CD4-positive, alpha-beta T cell (primary cell): ENCODE measurements around the gene PHKB. TPM values are rescaled to one million over a fixed set of nuclear protein-coding genes. Genes with fewer than 3 reads are reported as not detected.

ENCODE experiments used
- ATAC-seq: fragments of 200-7000 bp; cut with Tn5 transposase; one replicate; pipeline ENCODE4 v1.10.0; 2022; ENCODE audit warnings: mild to moderate bottlenecking; ENCODE audit not compliant: poor library complexity
- CTCF ChIA-PET: fragments of 350-600 bp; sonication (Branson Sonifier 250); formaldehyde crosslinking; loops from one replicate; lab custom pipeline; 2021; ENCODE audit warnings: antibody characterized with exemption, inconsistent platforms; lab: Charles Lee
- POLR2A ChIA-PET: fragments of 350-600 bp; sonication (Branson Sonifier 250); formaldehyde crosslinking; loops from one replicate; lab custom pipeline; 2021; ENCODE audit warnings: antibody characterized with exemption, inconsistent platforms; lab: Charles Lee
- DNase-seq, 14 experiments: peaks; one replicate each; pipeline ENCODE4 v3.0.0-alpha.2; 2013 to 2020; ENCODE audit warnings: mixed read lengths in 2 of 14
- H3K27ac ChIP-seq, 2 donors: one replicate each; pipeline versions ENCODE4 v1.5.1 to v1.7.0; 2013; ENCODE audit warnings: low read length in 2 of 2, low read depth in 1 of 2, mild to moderate bottlenecking in 1 of 2
- H3K27me3 ChIP-seq, 2 experiments: 1 replicate in 1 of 2; 2 replicates in 1 of 2; pipeline versions ENCODE4 v1.6.1 to v1.7.0; 2013; ENCODE audit warnings: low read length in 2 of 2, control low read depth in 1 of 2, mild to moderate bottlenecking in 1 of 2, moderate library complexity in 1 of 2; ENCODE audit not compliant: insufficient read depth in 2 of 2, control insufficient read depth in 1 of 2
- H3K36me3 ChIP-seq: one replicate; pipeline ENCODE4 v1.6.1; 2013; ENCODE audit warnings: low read length, control low read depth; ENCODE audit not compliant: insufficient read depth
- H3K4me1 ChIP-seq: one replicate; pipeline ENCODE4 v1.6.1; 2013; ENCODE audit warnings: low read length, control low read depth; ENCODE audit not compliant: insufficient read depth
- H3K4me3 ChIP-seq: one replicate; pipeline ENCODE4 v1.5.1; 2013; ENCODE audit warnings: mild to moderate bottlenecking, low read length, moderate library complexity
- H3K9me3 ChIP-seq, 2 experiments: 1 replicate in 1 of 2; 2 replicates in 1 of 2; pipeline versions ENCODE4 v1.6.1 to v1.7.0; 2013; ENCODE audit warnings: low read length in 2 of 2, mild to moderate bottlenecking in 2 of 2, control low read depth in 1 of 2, moderate library complexity in 1 of 2; ENCODE audit not compliant: control insufficient read depth in 1 of 2, insufficient read depth in 1 of 2
- H3K27ac Mint-ChIP-seq: one replicate; pipeline ENCODE4 v1.8.0; 2020; ENCODE audit warnings: mixed read lengths
- H3K27me3 Mint-ChIP-seq: one replicate; pipeline ENCODE4 v1.8.0; 2021; ENCODE audit warnings: mixed read lengths
- H3K36me3 Mint-ChIP-seq: one replicate; pipeline ENCODE4 v1.8.0; 2021; ENCODE audit warnings: low read depth, mixed read lengths
- H3K4me1 Mint-ChIP-seq: one replicate; pipeline ENCODE4 v1.8.0; 2021; ENCODE audit warnings: low read depth, mixed read lengths
- H3K4me3 Mint-ChIP-seq: one replicate; pipeline ENCODE4 v1.8.0; 2020; ENCODE audit warnings: mild to moderate bottlenecking, mixed read lengths
- H3K9me3 Mint-ChIP-seq: one replicate; pipeline ENCODE4 v1.8.0; 2020; ENCODE audit warnings: mixed read lengths
- CTCF ChIP-seq: fragments of 200-600 bp; IDR thresholded peaks from one replicate; pipeline ENCODE4 v1.8.0; 2022; ENCODE audit warnings: antibody characterized with exemption, mild to moderate bottlenecking
- intact Hi-C, 2 experiments: fragments of 100-400 bp; cut with DNase I in 1 of 2; cut with micrococcal nuclease in 1 of 2; formaldehyde crosslinking; loops; one replicate each; pipeline versions ENCODE4 v1.15.1 to v1.9.0; 2023 to 2025; cut with DNase I, micrococcal nuclease
- total RNA-seq, 174 experiments: library from RNA in 2 of 174; stranded (reverse) in 2 of 174; gene quantifications; one replicate each; pipeline ENCODE4 v1.2.3 and lab custom pipeline; 2021 to 2026

Gene PHKB
- total RNA-seq, 2 experiments from 2014 or later, result 28.8 to 31.3 TPM

- H3K4me1 Mint-ChIP-seq, result peaks cover 5% of the 10 kb centered on the region
- ChIA-PET POLR2A (no interaction called here), CTCF (no interaction called here)
- ATAC-seq (no peak), DNase-seq (no peak)
- H3K27me3 ChIP-seq, result no peaks in the 10 kb centered on the region
- H3K36me3 ChIP-seq, result peaks cover 22% of the 10 kb centered on the region
- no peak overlapping the region for H3K4me3 Mint-ChIP-seq
- no peak overlapping the region for H3K4me3 ChIP-seq
- no peaks in the 10 kb centered on the region for H3K4me1 ChIP-seq
- no peak overlapping the region for H3K27ac Mint-ChIP-seq
- no peak overlapping the region for H3K27ac ChIP-seq
- peaks cover 0 to 10% of the 10 kb centered on the region in 2 experiments for H3K9me3 ChIP-seq
- no peaks in the 10 kb centered on the region for H3K9me3 Mint-ChIP-seq
- TF ChIP-seq CTCF, result no peak
- peaks cover 82% of the 10 kb centered on the region for H3K36me3 Mint-ChIP-seq
- H3K27me3 Mint-ChIP-seq, result no peaks in the 10 kb centered on the region
- intact Hi-C loops, result no loop called here
Observed at GRCh38 chr16:47640661-47641060, 179.5 kb downstream of the PHKB start.

GRCh38 chr16:47643323-47644000 lies 182.3 kb downstream of the PHKB start:
- H3K9me3 ChIP-seq, result no peaks in the 10 kb centered on the region
- CTCF ChIA-PET, result no interaction called here
- Mint-ChIP-seq H3K4me3 (no peak overlapping the region), H3K27ac (no peak overlapping the region), H3K27me3 (no peaks in the 10 kb centered on the region), H3K9me3 (no peaks in the 10 kb centered on the region), H3K4me1 (peaks cover 5% of the 10 kb centered on the region), H3K36me3 (peaks cover 76% of the 10 kb centered on the region)
- H3K4me3 ChIP-seq, result no peak overlapping the region
- peaks cover 26% of the 10 kb centered on the region for H3K36me3 ChIP-seq
- H3K27me3 ChIP-seq, result no peaks in the 10 kb centered on the region
- intact Hi-C loops, result no loop called here
- POLR2A ChIA-PET, result no interaction called here
- TF ChIP-seq CTCF, result no peak
- ATAC-seq (no peak), DNase-seq (peak in 2 of 14 experiments; percentile 2 to 49)
- H3K4me1 ChIP-seq, result no peaks in the 10 kb centered on the region
- H3K27ac ChIP-seq, result no peak overlapping the region

GRCh38 chr16:47644166-47644565 lies 183.0 kb downstream of the PHKB start:
- no peak for TF ChIP-seq CTCF
- no peaks in the 10 kb centered on the region for H3K4me1 ChIP-seq
- no peak overlapping the region for H3K27ac ChIP-seq
- H3K9me3 ChIP-seq, result no peaks in the 10 kb centered on the region
- DNase-seq (no peak), ATAC-seq (no peak)
- no peaks in the 10 kb centered on the region for H3K27me3 ChIP-seq
- H3K4me1 Mint-ChIP-seq, result peaks cover 5% of the 10 kb centered on the region
- POLR2A ChIA-PET, result no interaction called here
- no peaks in the 10 kb centered on the region for H3K27me3 Mint-ChIP-seq
- CTCF ChIA-PET, result no interaction called here
- H3K4me3 ChIP-seq, result no peak overlapping the region
- intact Hi-C loops, result no loop called here
- H3K27ac Mint-ChIP-seq, result no peak overlapping the region
- no peak overlapping the region for H3K4me3 Mint-ChIP-seq
- peaks cover 81% of the 10 kb centered on the region for H3K36me3 Mint-ChIP-seq
- peaks cover 29% of the 10 kb centered on the region for H3K36me3 ChIP-seq
- H3K9me3 Mint-ChIP-seq, result no peaks in the 10 kb centered on the region
